Measurements from ENCODE around the gene ATP5PF.

GRCh38 chr21:25717491-25718147 lies 17.1 kb downstream of the ATP5PF start:
- no peak for TF ChIP-seq POLR2A (IDR thresholded peaks at IDR 0.05; ENCODE audit: low read depth, low read length)
- TF ChIP-seq TAF1 (IDR thresholded peaks at IDR 0.05; ENCODE audit: borderline replicate concordance, low read depth, low read length): no peak
